ENCODE results near the gene FCHO1.

DNA sequence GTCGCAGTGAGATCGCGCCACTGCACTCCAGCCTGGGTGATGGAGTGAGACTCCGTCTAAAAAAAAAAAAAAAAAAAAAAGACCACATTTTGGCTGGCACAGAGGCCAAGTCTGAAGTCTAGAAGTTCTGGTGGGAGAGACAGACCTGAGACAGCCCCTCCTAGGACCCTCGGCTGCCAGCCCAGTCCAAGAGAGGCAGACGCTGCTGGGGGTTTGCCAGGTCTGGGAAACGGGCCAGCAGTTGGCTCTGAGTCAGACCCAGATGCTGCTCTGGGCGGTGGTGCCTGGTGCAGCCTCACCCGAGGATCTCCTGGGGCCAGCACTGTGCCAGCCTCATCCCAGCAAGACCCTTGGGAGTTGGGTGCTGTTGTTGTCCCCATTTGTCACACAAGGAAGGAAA is 5.8 kb downstream of the FCHO1 start:
- TF ChIP-seq, protein P1, sequence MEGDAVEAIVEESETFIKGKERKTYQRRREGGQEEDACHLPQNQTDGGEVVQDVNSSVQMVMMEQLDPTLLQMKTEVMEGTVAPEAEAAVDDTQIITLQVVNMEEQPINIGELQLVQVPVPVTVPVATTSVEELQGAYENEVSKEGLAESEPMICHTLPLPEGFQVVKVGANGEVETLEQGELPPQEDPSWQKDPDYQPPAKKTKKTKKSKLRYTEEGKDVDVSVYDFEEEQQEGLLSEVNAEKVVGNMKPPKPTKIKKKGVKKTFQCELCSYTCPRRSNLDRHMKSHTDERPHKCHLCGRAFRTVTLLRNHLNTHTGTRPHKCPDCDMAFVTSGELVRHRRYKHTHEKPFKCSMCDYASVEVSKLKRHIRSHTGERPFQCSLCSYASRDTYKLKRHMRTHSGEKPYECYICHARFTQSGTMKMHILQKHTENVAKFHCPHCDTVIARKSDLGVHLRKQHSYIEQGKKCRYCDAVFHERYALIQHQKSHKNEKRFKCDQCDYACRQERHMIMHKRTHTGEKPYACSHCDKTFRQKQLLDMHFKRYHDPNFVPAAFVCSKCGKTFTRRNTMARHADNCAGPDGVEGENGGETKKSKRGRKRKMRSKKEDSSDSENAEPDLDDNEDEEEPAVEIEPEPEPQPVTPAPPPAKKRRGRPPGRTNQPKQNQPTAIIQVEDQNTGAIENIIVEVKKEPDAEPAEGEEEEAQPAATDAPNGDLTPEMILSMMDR (IDR thresholded peaks at IDR 0.05 in 4 of 5, conservative IDR thresholded peaks at IDR 0.05 in 1 of 5): no peak
- TF ChIP-seq POLR2A (IDR thresholded peaks at IDR 0.05): no peak

All from gastrocnemius medialis (tissue), 4 donors.